Epithelial cell of prostate (primary cell): ENCODE data around the gene FAM89B.

Experiments
- DNase-seq: peaks from one replicate; pipeline ENCODE4 v3.0.0-alpha.2; 2011; ENCODE audit warnings: low read depth, low spot score
- H3K27ac ChIP-seq: fragments of 450-650 bp; 2 replicates; pipeline ENCODE4 v1.5.1; 2017; ENCODE audit warnings: mild to moderate bottlenecking

Gene FAM89B

DNA sequence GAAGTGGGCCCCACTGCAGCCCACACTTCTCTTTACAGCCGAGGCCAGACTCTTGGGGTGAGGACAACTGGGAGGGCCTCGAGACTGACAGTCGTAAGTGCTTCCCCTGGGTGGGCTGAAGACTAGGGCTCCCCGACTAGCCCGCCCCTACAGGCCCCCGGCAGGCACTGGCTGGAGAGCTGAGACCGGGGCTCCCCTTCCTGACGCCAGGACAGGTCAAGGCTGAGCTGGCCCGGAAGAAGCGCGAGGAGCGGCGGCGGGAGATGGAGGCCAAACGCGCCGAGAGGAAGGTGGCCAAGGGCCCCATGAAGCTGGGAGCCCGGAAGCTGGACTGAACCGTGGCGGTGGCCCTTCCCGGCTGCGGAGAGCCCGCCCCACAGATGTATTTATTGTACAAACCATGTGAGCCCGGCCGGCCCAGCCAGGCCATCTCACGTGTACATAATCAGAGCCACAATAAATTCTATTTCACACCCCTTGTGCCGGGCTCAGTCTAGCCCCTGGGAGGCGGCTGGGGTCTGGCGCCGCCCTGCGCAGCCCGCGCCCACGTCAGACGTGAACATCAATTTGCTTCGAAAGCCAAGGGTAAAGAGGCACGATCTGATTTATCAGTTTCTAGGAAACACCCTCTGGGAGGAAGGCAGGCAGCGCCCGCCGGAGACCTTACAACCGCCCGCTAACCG lies 34.0 kb upstream of the FAM89B start:
- DNase-seq: no peak
- no peak overlapping the region for H3K27ac ChIP-seq

- H3K27ac ChIP-seq: peak overlapping the region; percentile 82
- DNase-seq: no peak
Observed at GRCh38 chr11:65538915-65539743, 33.2 kb upstream of the FAM89B start.

- H3K27ac ChIP-seq: peak overlapping the region; percentile 82
Observed at GRCh38 chr11:65539744-65540289, 32.5 kb upstream of the FAM89B start.

GRCh38 chr11:65540290-65541092 lies 31.8 kb upstream of the FAM89B start:
- peak; percentile 43 for DNase-seq
- H3K27ac ChIP-seq: peak overlapping the region; percentile 82

More at GRCh38 chr11:65539744-65540289, 32.5 kb upstream of the FAM89B start:
- no peak for DNase-seq

GRCh38 chr11:65541093-65541982 lies 31.0 kb upstream of the FAM89B start:
- DNase-seq: peak; percentile 52
- peak overlapping the region; percentile 82 for H3K27ac ChIP-seq

DNA sequence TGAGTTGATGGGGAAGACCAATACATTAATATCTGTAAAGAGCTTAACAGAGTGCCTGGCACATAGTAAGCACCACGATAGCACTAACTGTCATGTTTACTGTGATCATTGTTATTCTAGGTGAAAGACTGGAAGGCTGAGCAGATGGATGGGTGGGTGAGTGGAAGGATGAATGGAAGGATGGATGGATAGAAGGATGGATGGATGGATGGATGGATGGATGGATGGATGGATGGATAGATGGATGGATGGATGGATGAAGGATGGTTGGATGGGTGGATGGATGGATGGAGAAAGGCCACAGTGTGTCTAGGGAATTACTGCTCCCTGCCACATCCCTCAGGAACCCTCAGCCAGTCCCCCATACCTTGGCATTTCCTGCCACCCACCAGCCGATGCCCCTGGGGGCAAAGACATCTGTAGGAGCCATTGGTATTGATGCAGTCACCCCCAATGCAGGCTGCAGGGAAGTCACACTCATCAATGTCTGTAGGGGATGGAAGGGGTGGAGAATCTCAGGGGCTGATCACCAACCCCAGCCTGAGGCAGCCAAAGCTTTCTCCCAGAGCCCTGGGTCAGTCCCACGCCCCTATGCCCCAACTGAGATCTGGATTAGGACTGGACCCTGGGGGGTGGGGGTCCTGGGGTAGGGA lies 29.5 kb upstream of the FAM89B start:
- no peak overlapping the region for H3K27ac ChIP-seq
- no peak for DNase-seq

GRCh38 chr11:65545853-65546216 lies 26.5 kb upstream of the FAM89B start:
- H3K27ac ChIP-seq: no peak overlapping the region
- DNase-seq: no peak

DNA sequence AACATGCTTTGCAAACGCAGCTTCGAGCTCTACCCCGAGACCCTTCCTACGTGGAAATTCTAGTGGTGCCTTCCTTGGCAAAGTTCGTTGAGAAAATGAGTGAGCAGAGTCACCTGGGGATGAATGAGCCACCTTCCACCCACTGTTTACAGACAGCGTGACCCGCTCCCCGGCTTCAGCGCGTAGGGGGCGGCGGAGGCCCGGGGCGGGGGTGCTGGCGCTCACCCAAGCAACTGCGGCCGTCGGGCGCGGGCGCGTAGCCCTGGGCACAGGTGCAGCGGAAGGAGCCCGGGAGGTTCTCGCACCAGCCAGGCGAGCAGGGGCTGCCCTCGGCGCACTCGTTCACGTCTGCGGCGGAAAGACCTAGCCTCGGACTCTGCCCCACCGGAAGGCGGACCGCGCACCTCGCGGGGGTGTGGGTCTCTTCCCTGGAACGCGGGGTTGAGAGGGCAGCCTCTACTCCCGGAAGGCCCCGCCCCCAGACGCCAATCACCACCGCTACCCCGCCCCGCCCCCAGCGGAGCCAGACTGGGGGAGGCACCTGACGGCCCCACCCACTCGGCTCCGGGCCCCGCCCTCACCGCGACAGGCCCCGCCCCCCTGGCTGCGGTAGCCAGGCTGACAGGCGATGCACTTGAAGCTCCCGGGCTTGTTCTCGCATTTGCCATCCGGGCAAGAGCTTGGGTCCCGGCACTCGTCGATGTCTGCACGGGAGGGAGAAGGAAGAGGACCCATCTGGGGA lies 25.9 kb upstream of the FAM89B start:
- no peak for DNase-seq
- no peak overlapping the region for H3K27ac ChIP-seq

GRCh38 chr11:65547446-65548125 lies 24.8 kb upstream of the FAM89B start:
- DNase-seq: no peak
- no peak overlapping the region for H3K27ac ChIP-seq

GRCh38 chr11:65548395-65548794 lies 23.9 kb upstream of the FAM89B start:
- no peak overlapping the region for H3K27ac ChIP-seq
- DNase-seq: no peak

- no peak for DNase-seq
- no peak overlapping the region for H3K27ac ChIP-seq
Observed at GRCh38 chr11:65549096-65549495, 23.2 kb upstream of the FAM89B start.

- H3K27ac ChIP-seq: no peak overlapping the region
- DNase-seq: no peak
Observed at GRCh38 chr11:65551572-65552387, 20.6 kb upstream of the FAM89B start.

GRCh38 chr11:65552388-65552951 lies 19.9 kb upstream of the FAM89B start:
- H3K27ac ChIP-seq: no peak overlapping the region
- DNase-seq: no peak

DNA sequence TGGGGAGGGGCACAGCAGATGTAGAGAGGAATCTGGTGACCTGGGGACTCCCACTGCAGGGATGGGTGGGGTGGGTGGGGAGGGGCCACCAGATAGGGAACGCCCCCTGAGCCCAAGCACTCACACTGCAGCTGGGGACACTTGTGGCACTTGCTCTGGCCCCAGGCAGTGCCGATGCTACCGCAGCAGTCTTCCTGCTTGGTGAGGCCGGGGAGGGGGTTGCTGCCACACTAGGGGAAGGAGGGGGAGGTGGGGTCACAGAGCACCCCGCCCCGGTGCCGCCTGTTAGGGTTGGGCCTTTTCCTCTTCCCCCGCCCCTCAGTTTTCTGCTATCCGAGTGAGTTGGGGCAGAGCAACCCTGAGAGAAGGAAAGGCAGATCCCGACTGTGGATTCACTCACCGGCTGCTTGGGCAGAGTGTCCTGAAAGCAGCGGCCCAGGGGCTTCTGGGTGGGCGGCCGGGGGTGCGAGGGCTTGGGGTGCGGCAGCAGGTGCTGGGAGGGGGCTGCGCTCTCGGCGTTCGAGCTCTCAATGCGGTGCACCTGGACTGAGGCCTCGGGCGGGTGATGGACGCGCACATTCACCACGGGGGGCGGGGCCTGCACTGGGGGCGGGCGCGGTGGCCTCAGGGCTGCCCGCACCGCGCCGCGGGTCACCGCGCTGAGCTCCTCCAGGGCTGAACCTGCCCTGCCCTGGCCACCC lies 18.9 kb upstream of the FAM89B start:
- DNase-seq: no peak
- no peak overlapping the region for H3K27ac ChIP-seq

GRCh38 chr11:65554057-65554818 lies 18.1 kb upstream of the FAM89B start:
- H3K27ac ChIP-seq: no peak overlapping the region
- no peak for DNase-seq
